ENCODE results near the gene RUVBL2.
A peak's percentile ranks its signal among the peaks of the same experiment; 100 is the strongest.

RUVBL2 gene

DNA sequence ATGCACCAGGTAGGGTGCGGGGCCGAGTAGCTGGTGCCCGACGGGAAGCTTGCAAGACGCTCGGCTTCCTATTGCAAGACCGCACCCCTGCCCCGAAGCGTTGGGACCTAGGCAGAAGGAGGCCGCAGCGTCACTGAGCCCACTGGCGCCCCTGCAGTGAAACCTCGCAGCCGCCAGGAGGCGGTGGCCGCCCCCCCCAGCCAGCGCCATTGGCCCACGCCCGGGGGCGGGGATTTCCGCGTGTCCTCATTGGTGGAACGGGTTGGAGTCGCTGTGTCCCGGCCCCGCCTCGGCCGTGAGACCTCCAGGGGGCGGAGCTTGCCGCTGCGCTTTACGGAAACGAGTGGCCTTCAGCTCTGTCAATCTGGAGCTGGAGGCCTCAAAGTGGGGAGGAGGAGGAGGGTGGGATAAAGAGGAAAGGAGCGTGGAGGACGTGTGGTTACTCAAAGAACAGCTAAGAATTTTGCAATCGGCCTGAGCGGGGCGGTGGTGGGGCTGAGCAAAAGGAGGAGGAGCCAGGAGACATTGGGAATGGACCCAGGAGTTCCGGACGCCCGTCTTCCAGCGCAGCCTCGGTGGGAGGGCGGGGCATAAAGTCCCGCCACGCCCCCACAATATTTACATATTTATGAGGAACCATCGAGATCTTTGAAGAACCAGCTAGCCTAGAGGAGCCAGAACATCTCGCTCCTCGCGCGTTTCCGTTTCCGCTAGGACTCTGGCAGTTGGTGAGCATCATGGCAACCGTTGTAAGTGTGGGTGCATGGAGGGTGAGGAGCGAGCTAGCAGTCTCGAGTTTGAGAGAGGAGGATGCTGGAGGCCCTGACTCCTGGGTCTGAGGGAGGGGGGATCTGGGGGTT is at the start of gene RUVBL2, which contains the start of gene GYS1:
TSS of gene RUVBL2 (plus strand) at position 713 of the 860 bp plus-strand sequence. CDS start at position 738, 25 bp downstream.
TSS of gene GYS1 (minus strand) at position 135 of the 860 bp plus-strand sequence. CDS start 197 bp downstream, outside the sequence.
- peak; percentile 100 for DNase-seq (ENCODE audit: low read depth)
- H3K4me3 ChIP-seq (ENCODE audit: low read depth, low read length): peak within 1 kb of the TSS; percentile 95
- TF ChIP-seq, protein P1, sequence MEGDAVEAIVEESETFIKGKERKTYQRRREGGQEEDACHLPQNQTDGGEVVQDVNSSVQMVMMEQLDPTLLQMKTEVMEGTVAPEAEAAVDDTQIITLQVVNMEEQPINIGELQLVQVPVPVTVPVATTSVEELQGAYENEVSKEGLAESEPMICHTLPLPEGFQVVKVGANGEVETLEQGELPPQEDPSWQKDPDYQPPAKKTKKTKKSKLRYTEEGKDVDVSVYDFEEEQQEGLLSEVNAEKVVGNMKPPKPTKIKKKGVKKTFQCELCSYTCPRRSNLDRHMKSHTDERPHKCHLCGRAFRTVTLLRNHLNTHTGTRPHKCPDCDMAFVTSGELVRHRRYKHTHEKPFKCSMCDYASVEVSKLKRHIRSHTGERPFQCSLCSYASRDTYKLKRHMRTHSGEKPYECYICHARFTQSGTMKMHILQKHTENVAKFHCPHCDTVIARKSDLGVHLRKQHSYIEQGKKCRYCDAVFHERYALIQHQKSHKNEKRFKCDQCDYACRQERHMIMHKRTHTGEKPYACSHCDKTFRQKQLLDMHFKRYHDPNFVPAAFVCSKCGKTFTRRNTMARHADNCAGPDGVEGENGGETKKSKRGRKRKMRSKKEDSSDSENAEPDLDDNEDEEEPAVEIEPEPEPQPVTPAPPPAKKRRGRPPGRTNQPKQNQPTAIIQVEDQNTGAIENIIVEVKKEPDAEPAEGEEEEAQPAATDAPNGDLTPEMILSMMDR (IDR thresholded peaks at IDR 0.05; ENCODE audit: insufficient read depth, low read depth, low read length, missing control alignments): peak; percentile 98

DNA sequence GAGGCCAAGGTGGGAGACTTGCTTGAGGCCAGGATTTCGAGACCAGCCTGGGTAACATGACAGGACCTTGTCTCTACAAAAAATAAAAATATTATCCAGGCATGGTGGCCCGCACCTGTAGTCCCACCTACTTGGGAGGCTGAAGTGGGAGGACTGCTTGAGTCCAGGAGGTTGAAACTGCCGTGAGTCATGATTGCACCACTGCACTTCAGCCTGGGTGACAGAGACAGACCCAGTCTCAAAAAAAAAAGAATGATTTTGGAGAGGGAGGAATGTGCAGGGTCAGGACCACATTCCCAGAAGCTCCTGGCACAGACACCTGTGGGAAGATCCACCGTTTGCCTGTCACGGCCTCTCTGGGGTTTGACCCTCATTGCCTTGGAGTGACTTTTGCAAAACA is 48.3 kb upstream of the RUVBL2 start:
- TF ChIP-seq, protein P1 (IDR thresholded peaks at IDR 0.05; ENCODE audit: insufficient read depth, low read depth, low read length, missing control alignments): no peak
- no peak overlapping the region for H3K4me3 ChIP-seq (ENCODE audit: low read depth, low read length)

DNA sequence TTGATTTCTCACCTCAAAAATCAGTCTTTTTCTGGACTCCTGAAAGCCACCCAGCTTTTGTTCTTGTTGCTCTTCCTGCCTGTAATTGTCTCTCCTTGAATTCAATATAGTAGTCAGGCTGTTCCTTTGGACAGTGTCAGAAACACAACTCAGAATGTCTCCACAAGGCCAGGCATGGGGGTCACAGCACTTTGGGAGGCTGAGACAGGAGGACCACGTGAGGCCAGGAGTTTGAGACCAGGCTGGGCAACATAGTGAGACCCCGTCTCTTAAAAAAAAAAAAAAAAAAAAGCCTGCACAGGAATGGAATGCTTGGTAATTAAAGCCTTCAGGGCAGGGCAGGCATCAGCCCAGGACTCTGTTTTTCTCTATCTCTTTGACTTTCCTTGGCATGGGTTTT is 47.9 kb upstream of the RUVBL2 start:
- DNase-seq (ENCODE audit: low read depth): no peak
- TF ChIP-seq, protein P1 (IDR thresholded peaks at IDR 0.05; ENCODE audit: insufficient read depth, low read depth, low read length, missing control alignments): no peak
- no peak overlapping the region for H3K4me3 ChIP-seq (ENCODE audit: low read depth, low read length)

More for the DNA sequence above, 48.3 kb upstream of the RUVBL2 start:
- no peak for DNase-seq (ENCODE audit: low read depth)

DNA sequence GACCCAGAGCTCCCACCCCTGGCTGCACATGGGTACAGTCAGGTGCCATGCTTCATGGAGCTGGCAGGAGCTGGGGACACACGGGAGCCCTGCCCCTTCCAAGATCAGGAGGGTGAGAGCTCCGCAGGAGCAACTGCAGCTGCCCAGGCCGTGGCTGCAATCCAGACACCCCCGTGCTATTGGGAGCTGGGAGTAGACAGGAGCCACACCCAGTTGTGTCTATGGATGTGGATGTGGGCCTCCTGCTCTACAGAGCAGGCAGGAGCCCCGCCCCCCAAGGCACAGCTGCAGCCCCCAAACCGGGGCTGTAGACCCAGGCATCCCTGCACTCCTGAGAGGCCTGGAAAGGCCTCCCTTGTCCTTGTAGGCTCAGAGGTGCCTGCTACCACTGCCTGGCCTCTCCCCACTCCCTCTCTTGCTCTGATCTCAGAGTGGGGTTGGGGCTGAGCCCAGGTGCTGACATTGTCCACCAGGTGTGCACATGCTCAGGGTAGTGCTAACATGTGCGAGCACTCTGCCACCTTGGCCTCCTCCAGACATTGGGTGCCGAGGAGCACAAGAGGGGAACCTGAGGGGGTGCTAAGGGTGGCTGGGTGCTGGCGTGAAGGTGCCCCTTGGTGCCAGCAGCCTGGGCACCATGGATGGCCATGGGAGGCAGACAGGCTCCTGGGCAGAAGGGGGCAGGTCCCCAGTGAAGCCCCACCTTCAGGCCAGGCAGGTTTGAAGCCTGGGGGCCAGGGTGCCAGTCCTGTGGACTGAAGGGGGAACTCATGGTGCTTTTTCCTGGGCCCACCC is 47.0 kb upstream of the RUVBL2 start:
- TF ChIP-seq, protein P1 (IDR thresholded peaks at IDR 0.05; ENCODE audit: insufficient read depth, low read depth, low read length, missing control alignments): no peak
- DNase-seq (ENCODE audit: low read depth): no peak
- no peak overlapping the region for H3K4me3 ChIP-seq (ENCODE audit: low read depth, low read length)

DNA sequence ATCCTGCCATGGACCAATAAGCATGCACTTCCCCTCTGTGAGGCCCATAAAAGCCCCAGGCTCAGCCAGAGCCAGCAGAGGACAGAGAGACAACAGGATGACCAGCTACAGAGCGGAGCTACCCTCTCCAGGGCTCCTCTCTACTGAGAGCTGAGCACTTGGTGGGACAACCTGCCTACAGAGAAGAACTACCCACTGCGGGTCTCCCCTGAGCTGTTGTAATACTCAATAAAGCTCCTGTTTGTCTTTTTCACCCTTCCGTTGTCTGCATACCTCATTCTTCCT is 46.5 kb upstream of the RUVBL2 start:
- DNase-seq (ENCODE audit: low read depth): no peak
- TF ChIP-seq, protein P1 (IDR thresholded peaks at IDR 0.05; ENCODE audit: insufficient read depth, low read depth, low read length, missing control alignments): no peak
- H3K4me3 ChIP-seq (ENCODE audit: low read depth, low read length): no peak overlapping the region

DNA sequence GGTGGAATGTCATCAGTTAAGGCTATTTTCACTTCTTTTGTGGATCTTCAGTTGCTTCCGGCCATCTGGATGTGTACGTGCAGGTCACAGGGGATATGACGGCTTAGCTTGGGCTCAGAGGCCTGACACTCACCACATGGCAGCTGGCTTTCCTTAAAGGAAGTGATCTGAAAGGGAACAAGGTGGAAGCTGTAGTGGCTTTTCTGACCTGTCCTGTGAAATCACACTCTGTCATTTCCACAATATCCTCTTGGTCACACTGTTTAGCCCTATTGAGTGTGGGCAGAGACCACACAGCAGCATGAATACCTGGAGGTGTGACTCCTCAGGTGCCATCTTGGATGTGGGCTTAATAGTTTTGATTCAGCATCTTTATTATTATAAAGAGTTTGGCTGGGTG is 43.5 kb upstream of the RUVBL2 start:
- no peak overlapping the region for H3K4me3 ChIP-seq (ENCODE audit: low read depth, low read length)
- TF ChIP-seq, protein P1 (IDR thresholded peaks at IDR 0.05; ENCODE audit: insufficient read depth, low read depth, low read length, missing control alignments): no peak
- no peak for DNase-seq (ENCODE audit: low read depth)

All from GM12865 (cell line).